ENCODE measurements around the gene RNF182.

The RNF182 gene

GRCh38 chr6:13924949-13925881 lies at the start of gene RNF182:
Gene RNF182, plus strand, starts transcription at chr6:13924952. Its CDS starts 52,168 bp downstream, at chr6:13977120.
- no peak for DNase-seq

- peak; percentile 3 for DNase-seq
Measured at GRCh38 chr6:13877051-13877450, 47.7 kb upstream of the RNF182 start.

- DNase-seq = peak; percentile 48
Measured at GRCh38 chr6:13880061-13880663, 44.6 kb upstream of the RNF182 start.

- DNase-seq = peak; percentile 15
Measured at GRCh38 chr6:13881621-13882165, 43.1 kb upstream of the RNF182 start.

- DNase-seq = no peak
Measured at GRCh38 chr6:13883966-13884365, 40.8 kb upstream of the RNF182 start.

GRCh38 chr6:13884397-13884796 lies 40.4 kb upstream of the RNF182 start:
- DNase-seq = no peak

GRCh38 chr6:13885601-13886000 lies 39.2 kb upstream of the RNF182 start:
- no peak for DNase-seq

- no peak for DNase-seq
Measured at GRCh38 chr6:13886949-13887348, 37.8 kb upstream of the RNF182 start.

- DNase-seq = no peak
Measured at GRCh38 chr6:13892017-13892645, 32.6 kb upstream of the RNF182 start.

GRCh38 chr6:13902922-13903321 lies 21.8 kb upstream of the RNF182 start:
- DNase-seq = no peak

- DNase-seq = no peak
Measured at GRCh38 chr6:13903364-13903763, 21.4 kb upstream of the RNF182 start.

GRCh38 chr6:13907001-13907350 lies 17.8 kb upstream of the RNF182 start:
- DNase-seq = no peak

- DNase-seq = no peak
Measured at GRCh38 chr6:13907614-13908215, 17.0 kb upstream of the RNF182 start.

GRCh38 chr6:13908955-13909381 lies 15.8 kb upstream of the RNF182 start:
- peak; percentile 11 for DNase-seq

GRCh38 chr6:13910443-13910842 lies 14.3 kb upstream of the RNF182 start:
- no peak for DNase-seq

GRCh38 chr6:13911337-13911736 lies 13.4 kb upstream of the RNF182 start:
- no peak for DNase-seq

- DNase-seq = no peak
Measured at GRCh38 chr6:13913226-13914001, 11.3 kb upstream of the RNF182 start.

GRCh38 chr6:13914351-13914750 lies 10.4 kb upstream of the RNF182 start:
- peak; percentile 9 for DNase-seq

- no peak for DNase-seq
Measured at GRCh38 chr6:13915561-13916229, 9.1 kb upstream of the RNF182 start.

GRCh38 chr6:13916230-13916944 lies 8.4 kb upstream of the RNF182 start:
- peak; percentile 31 for DNase-seq

GRCh38 chr6:13917141-13917540 lies 7.6 kb upstream of the RNF182 start:
- DNase-seq = no peak

All from NCI-H226 (cell line).